Aorta (tissue), 5 donors: Measurements from ENCODE around the gene ANTXR1. TPM values are rescaled to one million over a fixed set of nuclear protein-coding genes. Genes with fewer than 3 reads are reported as not detected.
A peak's percentile ranks its signal among the peaks of the same experiment; 100 is the strongest.

Source experiments
- ATAC-seq: fragments of 200-7000 bp; cut with Tn5 transposase; one replicate; pipeline ENCODE4 v1.9.1; 2022; ENCODE audit warnings: moderate library complexity; ENCODE audit not compliant: low FRiP score
- DNase-seq, 2 donors: peaks; one replicate each; pipeline ENCODE4 v3.0.0-alpha.2; 2020
- H3K27ac ChIP-seq, 2 donors: one replicate each; pipeline ENCODE4 v1.5.1; 2013; ENCODE audit warnings: low read length in 2 of 2, mild to moderate bottlenecking in 2 of 2, moderate library complexity in 2 of 2, control low read depth in 1 of 2, inconsistent platforms in 1 of 2, low read depth in 1 of 2
- H3K27me3 ChIP-seq, 2 donors: one replicate each; pipeline ENCODE4 v1.6.1; 2013; ENCODE audit warnings: control low read depth in 1 of 2, low read length in 1 of 2, mild to moderate bottlenecking in 1 of 2, moderate library complexity in 1 of 2; ENCODE audit not compliant: insufficient read depth in 2 of 2, control insufficient read depth in 1 of 2
- H3K36me3 ChIP-seq, 2 donors: one replicate each; pipeline ENCODE4 v1.6.1; 2013; ENCODE audit warnings: control low read depth in 1 of 2, low read length in 1 of 2, mild to moderate bottlenecking in 1 of 2; ENCODE audit not compliant: insufficient read depth in 2 of 2, control insufficient read depth in 1 of 2
- H3K4me1 ChIP-seq, 2 donors: one replicate each; pipeline ENCODE4 v1.6.1; 2013; ENCODE audit warnings: low read length in 2 of 2, control low read depth in 1 of 2, mild to moderate bottlenecking in 1 of 2, moderate library complexity in 1 of 2; ENCODE audit not compliant: insufficient read depth in 2 of 2, control insufficient read depth in 1 of 2
- H3K4me3 ChIP-seq, 2 donors: one replicate each; pipeline ENCODE4 v1.5.1; 2013; ENCODE audit warnings: low read length in 2 of 2, control low read depth in 1 of 2, mild to moderate bottlenecking in 1 of 2
- H3K9me3 ChIP-seq: one replicate; pipeline ENCODE4 v1.6.1; 2013; ENCODE audit warnings: mild to moderate bottlenecking, low read length; ENCODE audit not compliant: control insufficient read depth
- WGBS, 2 donors: extraction: QIAGEN DNeasy Blood & Tissue Kit; methylation state at CpG; one replicate each; pipeline ENCODE4 v1.1.7; 2013; 5-methylcytosine and 5-hydroxymethylcytosine counted together
- intact Hi-C, 2 donors: fragments of 100-400 bp; cut with DNase I; formaldehyde crosslinking; loops; one replicate each; pipeline versions ENCODE4 v1.14.2 to v1.15.0; 2022
- polyA plus RNA-seq, 2 donors: library from polyadenylated mRNA; stranded (reverse); fragments of 200-250 nt; gene quantifications; one replicate each; pipeline ENCODE4 v1.2.3, GENCODE V29; 2013
- total RNA-seq, 2 donors: library from RNA; stranded (reverse); fragmentation: NEBNext Ultra II Directional; extraction: Animal tissue kit (Norgen Biotek cat#: 25700); gene quantifications; one replicate each; pipeline ENCODE4 v1.2.1, GENCODE V29; 2021
- donor health status: healthy with polysubstance abuse.
- donor health status: Bipolar disorder and iron deficiency.
- donor health status: DM: no; HTN: no; CAD: no.
- donor health status: DM: no; HTN: no; CAD: no.
- donor health status: DM: yes; HTN: yes; CAD: no.

Gene ANTXR1
- total and polyA plus RNA-seq, 4 donors = 136 to 358 (median 160) TPM

- Histone ChIP-seq H3K27me3 (no peaks in the 10 kb centered on the region), H3K4me3 (no peak overlapping the region), H3K36me3 (peaks cover 0 to 2% of the 10 kb centered on the region in 2 donors), H3K4me1 (peaks cover under 1 to 8% of the 10 kb centered on the region in 2 donors), H3K27ac (peak overlapping the region in 1 of 2 donors; percentile 9), H3K9me3 (no peaks in the 10 kb centered on the region)
- intact Hi-C loops = loop anchor here in 1 of 2 donors (5.0 kb wide), 1 partner anchor 159 kb away; no protein-coding TSS in a partner anchor
- 54 to 57% methylated on average over 13 of the region's 13 CpGs for WGBS, 2 donors
- DNase-seq = no peak
- ATAC-seq = no peak
Measured at GRCh38 chr2:69147841-69148533, 135.0 kb downstream of the ANTXR1 start.

- peak; percentile 54 for ATAC-seq
- peaks cover 2 to 10% of the 10 kb centered on the region in 2 donors for H3K4me1 ChIP-seq
- intact Hi-C loops = loop anchor here (5.0 to 10.0 kb wide), 2 partner anchors 135 to 158 kb away; partner anchors contain the start of gene ANTXR1 (in 1 of the 2)
- H3K27ac ChIP-seq = peak overlapping the region in 1 of 2 donors; percentile 87
- WGBS, 2 donors = 6 to 11% methylated on average over 7 of the region's 7 CpGs
- H3K36me3 ChIP-seq = peaks cover 0 to 2% of the 10 kb centered on the region in 2 donors
- H3K4me3 ChIP-seq = no peak overlapping the region
- DNase-seq = peak; percentile 81 to 89
- H3K27me3 ChIP-seq = no peaks in the 10 kb centered on the region
- no peaks in the 10 kb centered on the region for H3K9me3 ChIP-seq
Measured at GRCh38 chr2:69149631-69150215, 136.7 kb downstream of the ANTXR1 start.

- Histone ChIP-seq H3K27ac (peak overlapping the region; percentile 43 to 98), H3K27me3 (no peaks in the 10 kb centered on the region), H3K4me1 (peaks cover 2 to 10% of the 10 kb centered on the region in 2 donors), H3K9me3 (no peaks in the 10 kb centered on the region), H3K36me3 (no peaks in the 10 kb centered on the region), H3K4me3 (no peak overlapping the region)
- DNase-seq (peak in 1 of 2 donors; percentile 64), ATAC-seq (peak; percentile 61)
- intact Hi-C loops = loop anchor here in 1 of 2 donors (2.0 to 10.0 kb wide), 2 partner anchors 35 to 137 kb away; partner anchors contain the start of gene ANTXR1
- WGBS, 2 donors = 15 to 25% methylated on average over 4 of the region's 4 CpGs
Measured at GRCh38 chr2:69151931-69152330, 139.0 kb downstream of the ANTXR1 start.

- peaks cover 0 to 7% of the 10 kb centered on the region in 2 donors for H3K36me3 ChIP-seq
- H3K4me1 ChIP-seq = peaks cover 2 to 10% of the 10 kb centered on the region in 2 donors
- DNase-seq (no peak), ATAC-seq (peak; percentile 50)
- H3K4me3 ChIP-seq = no peak overlapping the region
- intact Hi-C loops = loop anchor here in 1 of 2 donors (1.0 to 10.0 kb wide), 3 partner anchors 22 to 138 kb away; partner anchors contain the start of gene ANTXR1
- H3K27me3 ChIP-seq = no peaks in the 10 kb centered on the region
- H3K9me3 ChIP-seq = no peaks in the 10 kb centered on the region
- peak overlapping the region; percentile 92 to 98 for H3K27ac ChIP-seq
- WGBS, 2 donors = 7 to 11% methylated on average over 3 of the region's 3 CpGs
Measured at GRCh38 chr2:69152847-69153583, 140.0 kb downstream of the ANTXR1 start.

GRCh38 chr2:69154106-69154505, 141.1 kb downstream of the ANTXR1 start:
- peaks cover 0 to 7% of the 10 kb centered on the region in 2 donors for H3K36me3 ChIP-seq
- ATAC-seq = no peak
- H3K4me1 ChIP-seq = peaks cover 2 to 10% of the 10 kb centered on the region in 2 donors
- intact Hi-C loops = loop anchor here in 1 of 2 donors (10.0 kb wide), 1 partner anchor 139 kb away; the partner anchor contains the start of gene ANTXR1
- no peak overlapping the region for H3K4me3 ChIP-seq
- no peaks in the 10 kb centered on the region for H3K9me3 ChIP-seq
- peak overlapping the region; percentile 81 to 87 for H3K27ac ChIP-seq
- no peak for DNase-seq
- 0 to 1% methylated on average over 2 of the region's 2 CpGs for WGBS, 2 donors
- H3K27me3 ChIP-seq = no peaks in the 10 kb centered on the region

GRCh38 chr2:69156624-69157023, 143.6 kb downstream of the ANTXR1 start:
- no peaks in the 10 kb centered on the region for H3K9me3 ChIP-seq
- H3K36me3 ChIP-seq = peaks cover 0 to 11% of the 10 kb centered on the region in 2 donors
- no peak overlapping the region for H3K4me3 ChIP-seq
- no peaks in the 10 kb centered on the region for H3K27me3 ChIP-seq
- ATAC-seq (no peak), DNase-seq (no peak)
- peaks cover 0 to 11% of the 10 kb centered on the region in 2 donors for H3K4me1 ChIP-seq
- H3K27ac ChIP-seq = peak overlapping the region in 1 of 2 donors; percentile 1
- 92 to 95% methylated on average over 10 of the region's 10 CpGs for WGBS, 2 donors
- intact Hi-C loops = loop anchor here in 1 of 2 donors (10.0 kb wide), 1 partner anchor 142 kb away; the partner anchor contains the start of gene ANTXR1

GRCh38 chr2:69157441-69157840, 144.5 kb downstream of the ANTXR1 start:
- H3K4me1 ChIP-seq = peaks cover 0 to 20% of the 10 kb centered on the region in 2 donors
- intact Hi-C loops = loop anchor here in 1 of 2 donors (10.0 kb wide), 1 partner anchor 143 kb away; the partner anchor contains the start of gene ANTXR1

GRCh38 chr2:69159986-69160385, 147.0 kb downstream of the ANTXR1 start:
- WGBS, 2 donors = 78 to 81% methylated on average over 6 of the region's 6 CpGs
- Histone ChIP-seq H3K27me3 (no peaks in the 10 kb centered on the region), H3K4me3 (no peak overlapping the region), H3K27ac (peak overlapping the region in 1 of 2 donors; percentile 42), H3K9me3 (no peaks in the 10 kb centered on the region), H3K36me3 (peaks cover 0 to 11% of the 10 kb centered on the region in 2 donors), H3K4me1 (peaks cover 2 to 12% of the 10 kb centered on the region in 2 donors)
- ATAC-seq (no peak), DNase-seq (no peak)
- intact Hi-C loops = loop anchor here in 1 of 2 donors (10.0 kb wide), 1 partner anchor 145 kb away; the partner anchor contains the start of gene ANTXR1

More at GRCh38 chr2:69157441-69157840, 144.5 kb downstream of the ANTXR1 start:
- H3K9me3 ChIP-seq = no peaks in the 10 kb centered on the region
- no peak overlapping the region for H3K4me3 ChIP-seq
- DNase-seq = no peak
- H3K27ac ChIP-seq = peak overlapping the region; percentile 6 to 69
- H3K36me3 ChIP-seq = peaks cover 0 to 11% of the 10 kb centered on the region in 2 donors
- no peaks in the 10 kb centered on the region for H3K27me3 ChIP-seq
- WGBS, 2 donors = 88 to 92% methylated on average over 3 of the region's 3 CpGs
- no peak for ATAC-seq
